Measurements from ENCODE around the gene MYNN.

Gene MYNN

GRCh38 chr3:169836078-169836941, 63.1 kb downstream of the MYNN start:
- no peak for DNase-seq

GRCh38 chr3:169836942-169837275, 63.7 kb downstream of the MYNN start:
- DNase-seq = no peak

DNA sequence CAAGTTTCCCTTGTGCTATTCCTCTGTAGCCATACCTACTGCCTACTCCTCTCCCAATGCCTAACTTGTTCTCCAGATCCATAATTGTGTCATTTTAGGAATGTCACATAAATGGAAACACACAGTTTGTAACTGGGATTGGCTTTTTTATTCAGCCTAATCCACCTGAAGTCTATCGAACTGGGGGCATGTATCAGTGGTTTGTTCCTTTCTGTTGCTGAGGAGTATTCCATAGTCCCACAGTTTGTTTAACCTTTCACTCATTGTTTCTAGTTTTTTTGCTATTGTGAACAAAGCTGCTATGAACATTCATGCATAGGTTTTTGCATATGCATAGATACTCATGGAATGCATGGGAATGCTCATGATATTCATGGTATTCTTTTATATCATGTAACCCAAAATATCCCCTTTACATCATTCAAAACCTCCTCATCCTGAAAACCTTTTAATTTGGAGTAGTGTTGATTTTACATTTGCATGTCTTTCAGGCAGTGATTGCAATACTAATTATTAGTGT, 65.4 kb downstream of the MYNN start:
- DNase-seq = no peak
